ENCODE data around the gene PDHB. TPM values are rescaled to one million over a fixed set of nuclear protein-coding genes. Genes with fewer than 3 reads are reported as not detected.

Gene PDHB
- total RNA-seq, 6 experiments from 2014 or later, result 35.5 to 70.2 (median 47.3) TPM

DNA sequence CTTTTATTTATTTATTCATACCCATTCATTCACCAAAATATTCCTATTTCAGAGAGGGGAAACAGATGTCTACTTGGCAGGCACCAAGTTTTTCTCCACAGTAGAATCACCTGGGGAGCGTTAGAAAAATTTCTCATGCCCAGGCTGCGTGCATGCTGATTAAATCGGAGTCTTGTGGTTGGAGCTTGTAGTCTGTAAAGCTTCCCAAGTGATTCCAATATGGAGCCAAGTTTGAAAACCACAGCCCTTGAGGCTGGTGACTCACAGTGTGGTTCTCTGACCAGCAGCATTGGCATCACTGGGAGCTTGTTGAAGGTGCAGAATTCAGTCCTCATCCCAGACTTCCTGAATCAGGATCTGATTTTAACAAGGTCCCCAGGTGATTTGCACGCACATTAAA is 49.7 kb downstream of the PDHB start:
- WGBS (ENCODE audit: insufficient coverage, low coverage, low lambda C conversion rate, missing lambda C conversion rate), result 53% methylated on average over 2 of the region's 4 CpGs
- no peaks in the 10 kb centered on the region for H3K9me3 ChIP-seq
- peaks cover 0 to 10% (median 0%) of the 10 kb centered on the region in 4 donors for H3K4me1 ChIP-seq
- no peak overlapping the region for H3K4me3 ChIP-seq
- no peak overlapping the region for H3K27ac ChIP-seq
- intact Hi-C loops (cut with DNase I), result no loop called here
- no peak for DNase-seq
- no peak for ATAC-seq
- no peaks in the 10 kb centered on the region for H3K36me3 ChIP-seq
- H3K27me3 ChIP-seq, result no peaks in the 10 kb centered on the region
- TF ChIP-seq CTCF (IDR thresholded peaks at IDR 0.05), result no peak
- TF ChIP-seq POLR2A (IDR thresholded peaks at IDR 0.05), result no peak

DNA sequence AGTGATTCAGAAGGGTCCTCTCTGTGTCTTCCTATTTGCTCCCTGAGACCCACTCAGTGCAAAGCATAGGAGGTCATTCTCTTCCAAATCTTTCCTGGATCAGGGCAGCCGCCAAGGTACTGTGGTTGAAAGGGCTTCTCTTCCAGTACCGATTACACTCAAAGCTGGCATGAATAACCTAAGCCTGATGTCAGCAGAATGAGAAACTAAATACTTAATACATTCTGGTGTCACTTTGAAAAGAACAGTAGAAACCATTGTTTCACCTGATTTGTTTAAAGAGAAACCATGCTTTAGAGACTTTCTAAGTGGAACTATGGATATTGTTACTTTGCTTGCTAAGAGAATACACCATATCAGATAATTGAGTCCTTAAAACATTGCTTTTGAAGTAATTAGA is 50.2 kb downstream of the PDHB start:
- no peaks in the 10 kb centered on the region for H3K36me3 ChIP-seq
- no peak for TF ChIP-seq CTCF (IDR thresholded peaks at IDR 0.05)
- TF ChIP-seq POLR2A (IDR thresholded peaks at IDR 0.05), result no peak
- no peaks in the 10 kb centered on the region for H3K27me3 ChIP-seq
- WGBS (ENCODE audit: insufficient coverage, low coverage, low lambda C conversion rate, missing lambda C conversion rate), result 83% methylated on average over 1 of the region's 2 CpGs
- ATAC-seq, result no peak
- no peak for DNase-seq
- H3K4me1 ChIP-seq, result peaks cover 0 to 6% (median 0%) of the 10 kb centered on the region in 4 donors
- intact Hi-C loops (cut with DNase I), result no loop called here
- H3K9me3 ChIP-seq, result no peaks in the 10 kb centered on the region
- no peak overlapping the region for H3K4me3 ChIP-seq
- no peak overlapping the region for H3K27ac ChIP-seq

GRCh38 chr3:58379351-58380073 is 54.1 kb downstream of the PDHB start:
- no peaks in the 10 kb centered on the region for H3K36me3 ChIP-seq
- DNase-seq (no peak), ATAC-seq (no peak)
- no peak overlapping the region for H3K27ac ChIP-seq
- H3K4me3 ChIP-seq, result no peak overlapping the region
- peaks cover 0 to 7% (median 0%) of the 10 kb centered on the region in 4 donors for H3K4me1 ChIP-seq
- H3K9me3 ChIP-seq, result no peaks in the 10 kb centered on the region
- intact Hi-C loops (cut with DNase I), result no loop called here
- TF ChIP-seq CTCF (IDR thresholded peaks at IDR 0.05), result no peak
- no peak for TF ChIP-seq POLR2A (IDR thresholded peaks at IDR 0.05)
- H3K27me3 ChIP-seq, result no peaks in the 10 kb centered on the region
- WGBS (ENCODE audit: insufficient coverage, low coverage, low lambda C conversion rate, missing lambda C conversion rate), result 82% methylated on average over 4 of the region's 4 CpGs

- DNase-seq (no peak), ATAC-seq (no peak)
- Histone ChIP-seq H3K4me3 (no peak overlapping the region), H3K36me3 (no peaks in the 10 kb centered on the region), H3K27me3 (no peaks in the 10 kb centered on the region), H3K27ac (no peak overlapping the region), H3K4me1 (peaks cover 0 to 7% (median 0%) of the 10 kb centered on the region in 4 donors), H3K9me3 (no peaks in the 10 kb centered on the region)
- intact Hi-C loops (cut with DNase I), result no loop called here
- 69% methylated on average over 4 of the region's 4 CpGs for WGBS (ENCODE audit: insufficient coverage, low coverage, low lambda C conversion rate, missing lambda C conversion rate)
- TF ChIP-seq POLR2A (IDR thresholded peaks at IDR 0.05) (no peak), CTCF (IDR thresholded peaks at IDR 0.05) (no peak)
Measured at GRCh38 chr3:58377750-58378149, 55.9 kb downstream of the PDHB start.

Other genes with a start within 250 kb of the PDHB start
- gene DNASE1L3, start 222.9 kb downstream of the PDHB start, total RNA-seq, result 100 to 1,000 TPM in 1 of 6 experiments, 10 to 100 TPM in 5; 32.9 to 134 (median 61.0) TPM
- gene ABHD6, start 196.0 kb downstream of the PDHB start, total RNA-seq, result 10 to 100 TPM; 24.6 to 64.3 (median 52.6) TPM
- 10 to 100 TPM in 4 of 6 experiments, 1 to 10 TPM in 2; 7.9 to 12.6 (median 10.6) TPM for gene RPP14, start 127.6 kb downstream of the PDHB start, total RNA-seq
- 1 to 10 TPM; 6.1 to 9.9 (median 8.5) TPM for gene HTD2, start 127.3 kb downstream of the PDHB start, total RNA-seq
- gene PXK, start 100.9 kb downstream of the PDHB start, total RNA-seq, result 10 to 100 TPM in 3 of 6 experiments, 1 to 10 TPM in 3; 6.6 to 19.4 (median 9.6) TPM
- gene KCTD6, start 58.3 kb upstream of the PDHB start, total RNA-seq, result 1 to 10 TPM; 4.3 to 9.6 (median 8.0) TPM
- gene ACOX2, start 103.4 kb upstream of the PDHB start, total RNA-seq, result 100 to 1,000 TPM in 3 of 6 experiments, 10 to 100 TPM in 3; 67.8 to 269 (median 149) TPM
- gene FAM107A, start 143.6 kb upstream of the PDHB start, total RNA-seq, result 1 to 10 TPM in 3 of 6 experiments, under 1 TPM in 3; 0.33 to 3.6 (median 1.6) TPM
- gene FAM3D, start 232.9 kb upstream of the PDHB start, total RNA-seq, result not detected

Data from right lobe of liver (tissue), 6 donors.